Esophagus muscularis mucosa (tissue), 4 donors: ENCODE data around the gene ATAD2B. TPM values are rescaled to one million over a fixed set of nuclear protein-coding genes. Genes with fewer than 3 reads are reported as not detected.

Experiments
- DNase-seq: peaks from one replicate; pipeline ENCODE4 v3.0.0-alpha.2; 2017; ENCODE audit errors: extremely low spot score
- H3K27ac ChIP-seq, 4 donors: fragments of 200-600 bp; sonication (generic); replicated peaks in 1 of 4; 1 replicate in 3 of 4; 2 replicates in 1 of 4; pipeline ENCODE4 v1.5.1; 2016 to 2019; ENCODE audit warnings: mild to moderate bottlenecking in 1 of 4
- H3K27me3 ChIP-seq, 4 donors: fragments of 200-600 bp; sonication (generic); one replicate each; pipeline versions ENCODE4 v1.5.1 to v1.6.0; 2016 to 2019
- H3K36me3 ChIP-seq, 4 donors: fragments of 200-600 bp; sonication (generic); one replicate each; pipeline ENCODE4 v1.5.1; 2016 to 2019
- H3K4me1 ChIP-seq, 4 donors: fragments of 200-600 bp; sonication (generic); one replicate each; pipeline ENCODE4 v1.5.1; 2016 to 2019
- H3K4me3 ChIP-seq, 4 donors: fragments of 200-600 bp; sonication (generic); 1 replicate in 2 of 4; 2 replicates in 2 of 4; pipeline ENCODE4 v1.5.1; 2016 to 2019; ENCODE audit warnings: mild to moderate bottlenecking in 4 of 4, moderate library complexity in 1 of 4
- H3K9me3 ChIP-seq, 4 donors: fragments of 200-600 bp; sonication (generic); 1 replicate in 3 of 4; 2 replicates in 1 of 4; pipeline ENCODE4 v1.5.1; 2016 to 2019
- CTCF ChIP-seq, 3 experiments: fragments of 200-600 bp in 2 of 3; fragments of 450-650 bp in 1 of 3; sonication (generic) in 2 of 3; IDR thresholded peaks; one replicate each; pipeline ENCODE4 v1.5.1; 2017 to 2019; ENCODE audit warnings: antibody characterized with exemption in 3 of 3, mild to moderate bottlenecking in 2 of 3, moderate library complexity in 1 of 3
- EP300 ChIP-seq: sonication (generic); formaldehyde crosslinking; IDR thresholded peaks from one replicate; pipeline ENCODE4 v1.6.1; 2017; ENCODE audit warnings: antibody characterized with exemption
- POLR2A ChIP-seq: fragments of 450-650 bp; IDR thresholded peaks from one replicate; pipeline ENCODE4 v1.6.1; 2017; ENCODE audit warnings: antibody characterized with exemption, moderate library complexity, mild to moderate bottlenecking, low read depth
- POLR2AphosphoS5 ChIP-seq, 2 donors: sonication (generic); formaldehyde crosslinking; IDR thresholded peaks; one replicate each; pipeline ENCODE4 v1.6.1; 2017; ENCODE audit warnings: antibody characterized with exemption in 2 of 2
- WGBS: methylation state at CpG from one replicate; pipeline ENCODE4 v1.1.5; 2018; 5-methylcytosine and 5-hydroxymethylcytosine counted together
- intact Hi-C: fragments of 100-400 bp; cut with DNase I; formaldehyde crosslinking; loops from one replicate; pipeline ENCODE4 v1.15.1; 2023
- total RNA-seq, 4 donors: library from RNA; depleted of rRNA; stranded (reverse); fragments of >200 nt; gene quantifications; one replicate each; pipeline versions ENCODE4 v1.1.0 to v1.2.1, GENCODE V29; 2016

Gene ATAD2B
- total RNA-seq, 4 donors from 2014 or later = 8.0 to 17.4 (median 13.5) TPM

- Histone ChIP-seq H3K27me3 (no peaks in the 10 kb centered on the region), H3K36me3 (peaks cover 0 to 87% (median 49%) of the 10 kb centered on the region in 4 donors), H3K4me3 (no peak overlapping the region), H3K4me1 (peaks cover 0 to 32% (median 28%) of the 10 kb centered on the region in 4 donors), H3K9me3 (no peaks in the 10 kb centered on the region), H3K27ac (no peak overlapping the region)
- 94% methylated on average over 14 of the region's 16 CpGs for whole genome bisulfite sequencing
- DNase-seq = no peak
- TF ChIP-seq POLR2AphosphoS5 (IDR thresholded peaks at IDR 0.05) (no peak), POLR2A (no peak), EP300 (no peak), CTCF (IDR thresholded peaks at IDR 0.05) (no peak)
- intact Hi-C loops = no loop called here
These were observed 223.1 kb downstream of the ATAD2B start for GRCh38 chr2:23703583-23704385.

- intact Hi-C loops = no loop called here
- no peak for TF ChIP-seq CTCF (IDR thresholded peaks at IDR 0.05)
- no peak for TF ChIP-seq POLR2AphosphoS5 (IDR thresholded peaks at IDR 0.05)
- no peaks in the 10 kb centered on the region for H3K27me3 ChIP-seq
- peaks cover 0 to 81% (median 46%) of the 10 kb centered on the region in 4 donors for H3K36me3 ChIP-seq
- no peak overlapping the region for H3K4me3 ChIP-seq
- WGBS = 95% methylated on average over 17 of the region's 17 CpGs
- H3K27ac ChIP-seq = no peak overlapping the region
- H3K4me1 ChIP-seq = peaks cover 0 to 39% (median 34%) of the 10 kb centered on the region in 4 donors
- no peaks in the 10 kb centered on the region for H3K9me3 ChIP-seq
- no peak for DNase-seq
These were observed 223.8 kb downstream of the ATAD2B start for GRCh38 chr2:23703037-23703582.

GRCh38 chr2:23700627-23701026, 226.3 kb downstream of the ATAD2B start:
- H3K27me3 ChIP-seq = no peaks in the 10 kb centered on the region
- no peak for TF ChIP-seq POLR2A
- TF ChIP-seq CTCF (IDR thresholded peaks at IDR 0.05) = no peak
- TF ChIP-seq POLR2AphosphoS5 (IDR thresholded peaks at IDR 0.05) = no peak
- no peak for TF ChIP-seq EP300
- WGBS = 89% methylated on average over 5 of the region's 5 CpGs
- H3K4me3 ChIP-seq = no peak overlapping the region
- intact Hi-C loops = no loop called here
- H3K4me1 ChIP-seq = peaks cover 0 to 31% (median 25%) of the 10 kb centered on the region in 4 donors
- H3K27ac ChIP-seq = no peak overlapping the region
- DNase-seq = no peak
- no peaks in the 10 kb centered on the region for H3K9me3 ChIP-seq
- peaks cover 13 to 80% (median 41%) of the 10 kb centered on the region in 4 donors for H3K36me3 ChIP-seq

GRCh38 chr2:23699580-23699925, 227.4 kb downstream of the ATAD2B start:
- Histone ChIP-seq H3K27ac (peak overlapping the region; percentile 41 to 62 (median 47)), H3K4me1 (peaks cover 0 to 31% (median 25%) of the 10 kb centered on the region in 4 donors), H3K36me3 (peaks cover 18 to 80% (median 41%) of the 10 kb centered on the region in 4 donors), H3K27me3 (no peaks in the 10 kb centered on the region), H3K9me3 (no peaks in the 10 kb centered on the region), H3K4me3 (no peak overlapping the region)
- DNase-seq = no peak
- TF ChIP-seq POLR2AphosphoS5 (IDR thresholded peaks at IDR 0.05) (no peak), CTCF (IDR thresholded peaks at IDR 0.05) (no peak), POLR2A (no peak), EP300 (no peak)
- intact Hi-C loops = no loop called here
- 94% methylated on average over 5 of the region's 5 CpGs for WGBS
